ENCODE data around the gene SMAD9.

Gene SMAD9

GRCh38 chr13:36806102-36806501 is 113.9 kb downstream of the SMAD9 start:
- TF ChIP-seq CTCF (IDR thresholded peaks at IDR 0.05; ENCODE audit: low read depth, low read length, missing control alignments): no peak
- H3K4me3 ChIP-seq (ENCODE audit: low read depth, low read length): no peak overlapping the region
- DNase-seq (ENCODE audit: low read depth): no peak
- in situ Hi-C loops (cut with HindIII; ENCODE audit: low sequenced_read_pairs): no loop called here

GRCh38 chr13:36804588-36804987 is 115.5 kb downstream of the SMAD9 start:
- no peak overlapping the region for H3K4me3 ChIP-seq (ENCODE audit: low read depth, low read length)
- TF ChIP-seq CTCF (IDR thresholded peaks at IDR 0.05; ENCODE audit: low read depth, low read length, missing control alignments): no peak
- DNase-seq (ENCODE audit: low read depth): no peak
- in situ Hi-C loops (cut with HindIII; ENCODE audit: low sequenced_read_pairs): no loop called here

- in situ Hi-C loops (cut with HindIII; ENCODE audit: low sequenced_read_pairs): no loop called here
- TF ChIP-seq CTCF (IDR thresholded peaks at IDR 0.05; ENCODE audit: low read depth, low read length, missing control alignments): no peak
- DNase-seq (ENCODE audit: low read depth): no peak
- H3K4me3 ChIP-seq (ENCODE audit: low read depth, low read length): no peak overlapping the region
These were observed 119.0 kb downstream of the SMAD9 start for GRCh38 chr13:36801035-36801434.

GRCh38 chr13:36796052-36796451 is 124.0 kb downstream of the SMAD9 start:
- DNase-seq (ENCODE audit: low read depth): no peak
- no peak overlapping the region for H3K4me3 ChIP-seq (ENCODE audit: low read depth, low read length)
- no peak for TF ChIP-seq CTCF (IDR thresholded peaks at IDR 0.05; ENCODE audit: low read depth, low read length, missing control alignments)
- in situ Hi-C loops (cut with HindIII; ENCODE audit: low sequenced_read_pairs): no loop called here

- DNase-seq (ENCODE audit: low read depth): no peak
- TF ChIP-seq CTCF (IDR thresholded peaks at IDR 0.05; ENCODE audit: low read depth, low read length, missing control alignments): no peak
- in situ Hi-C loops (cut with HindIII; ENCODE audit: low sequenced_read_pairs): no loop called here
- no peak overlapping the region for H3K4me3 ChIP-seq (ENCODE audit: low read depth, low read length)
These were observed 124.6 kb downstream of the SMAD9 start for GRCh38 chr13:36795463-36795862.

All from astrocyte of the cerebellum (primary cell).